ENCODE measurements around the gene ETV5. TPM values are rescaled to one million over a fixed set of nuclear protein-coding genes. Genes with fewer than 3 reads are reported as not detected.

ETV5 gene
- total and polyA plus RNA-seq, 4 donors: 3.3 to 14.9 (median 5.5) TPM

- Histone ChIP-seq H3K27me3 (ENCODE audit: control insufficient read depth in 4 of 4, insufficient read depth in 4 of 4, low read length in 3 of 4) (no peaks in the 10 kb centered on the region), H3K27ac (ENCODE audit: low read depth in 1 of 2, low read length in 2 of 2) (no peak overlapping the region), H3K36me3 (ENCODE audit: control insufficient read depth in 4 of 4, insufficient read depth in 3 of 4, low read depth in 1 of 4, low read length in 3 of 4) (peaks cover 0 to 4% (median 0%) of the 10 kb centered on the region in 4 donors), H3K9ac (ENCODE audit: low read depth in 1 of 2, low read length in 2 of 2) (no peak overlapping the region), H3K9me3 (ENCODE audit: control insufficient read depth in 4 of 4, low read length in 3 of 4) (peaks cover 0 to 2% (median 0%) of the 10 kb centered on the region in 4 donors), H3K4me1 (ENCODE audit: control insufficient read depth in 4 of 4, insufficient read depth in 4 of 4, low read length in 3 of 4) (no peaks in the 10 kb centered on the region), H3K4me3 (ENCODE audit: low read depth in 1 of 3, low read length in 3 of 3) (no peak overlapping the region)
- WGBS: 78% methylated on average over 2 of the region's 2 CpGs
- TF ChIP-seq CTCF (IDR thresholded peaks at IDR 0.05; ENCODE audit: low read depth, low read length, missing input control): no peak
- no peak for TF ChIP-seq RAD21 (IDR thresholded peaks at IDR 0.05)
- TF ChIP-seq EGR1 (IDR thresholded peaks at IDR 0.05; ENCODE audit: low read depth in 2 of 2): no peak
- TF ChIP-seq JUND (IDR thresholded peaks at IDR 0.05): no peak
- no peak for TF ChIP-seq RXRA (IDR thresholded peaks at IDR 0.05)
- TF ChIP-seq TAF1 (conservative IDR thresholded peaks at IDR 0.05): no peak
- no peak for TF ChIP-seq MAX (IDR thresholded peaks at IDR 0.05)
- TF ChIP-seq GABPA (IDR thresholded peaks at IDR 0.05 in 1 of 2, conservative IDR thresholded peaks at IDR 0.05 in 1 of 2): no peak
- no peak for TF ChIP-seq YY1 (IDR thresholded peaks at IDR 0.05)
- TF ChIP-seq ZBTB33 (IDR thresholded peaks at IDR 0.05): no peak
- TF ChIP-seq HNF4A (conservative IDR thresholded peaks at IDR 0.05): no peak
- no peak for TF ChIP-seq REST (IDR thresholded peaks at IDR 0.05)
- no peak for TF ChIP-seq NR2F2 (IDR thresholded peaks at IDR 0.05)
- no peak for DNase-seq (ENCODE audit: low spot score)
Observed at GRCh38 chr3:186081678-186082077, 27.2 kb downstream of the ETV5 start.

- no peak overlapping the region for H3K27ac ChIP-seq (ENCODE audit: low read depth in 1 of 2, low read length in 2 of 2)
- WGBS: 89% methylated on average over 5 of the region's 5 CpGs
- H3K36me3 ChIP-seq (ENCODE audit: control insufficient read depth in 4 of 4, insufficient read depth in 3 of 4, low read depth in 1 of 4, low read length in 3 of 4): peaks cover 0 to 4% (median 0%) of the 10 kb centered on the region in 4 donors
- H3K9me3 ChIP-seq (ENCODE audit: control insufficient read depth in 4 of 4, low read length in 3 of 4): no peaks in the 10 kb centered on the region
- H3K4me3 ChIP-seq (ENCODE audit: low read depth in 1 of 3, low read length in 3 of 3): no peak overlapping the region
- H3K4me1 ChIP-seq (ENCODE audit: control insufficient read depth in 4 of 4, insufficient read depth in 4 of 4, low read length in 3 of 4): no peaks in the 10 kb centered on the region
- H3K9ac ChIP-seq (ENCODE audit: low read depth in 1 of 2, low read length in 2 of 2): no peak overlapping the region
- H3K27me3 ChIP-seq (ENCODE audit: control insufficient read depth in 4 of 4, insufficient read depth in 4 of 4, low read length in 3 of 4): no peaks in the 10 kb centered on the region
- DNase-seq (ENCODE audit: low spot score): no peak
- TF ChIP-seq ATF3 (IDR thresholded peaks at IDR 0.05) (no peak), HNF4A (conservative IDR thresholded peaks at IDR 0.05) (no peak), NR2F2 (IDR thresholded peaks at IDR 0.05) (no peak), RXRA (IDR thresholded peaks at IDR 0.05) (no peak), REST (IDR thresholded peaks at IDR 0.05) (no peak), FOXA1 (IDR thresholded peaks at IDR 0.05) (no peak), HNF4G (IDR thresholded peaks at IDR 0.05) (no peak), YY1 (IDR thresholded peaks at IDR 0.05) (no peak), JUND (IDR thresholded peaks at IDR 0.05) (no peak), RAD21 (IDR thresholded peaks at IDR 0.05) (no peak), GABPA (IDR thresholded peaks at IDR 0.05 in 1 of 2, conservative IDR thresholded peaks at IDR 0.05 in 1 of 2) (no peak), CTCF (IDR thresholded peaks at IDR 0.05; ENCODE audit: low read depth, low read length, missing input control) (no peak)
Observed at GRCh38 chr3:186080849-186081438, 27.9 kb downstream of the ETV5 start.
